ENCODE measurements around the gene COL11A2.

COL11A2 gene

DNA sequence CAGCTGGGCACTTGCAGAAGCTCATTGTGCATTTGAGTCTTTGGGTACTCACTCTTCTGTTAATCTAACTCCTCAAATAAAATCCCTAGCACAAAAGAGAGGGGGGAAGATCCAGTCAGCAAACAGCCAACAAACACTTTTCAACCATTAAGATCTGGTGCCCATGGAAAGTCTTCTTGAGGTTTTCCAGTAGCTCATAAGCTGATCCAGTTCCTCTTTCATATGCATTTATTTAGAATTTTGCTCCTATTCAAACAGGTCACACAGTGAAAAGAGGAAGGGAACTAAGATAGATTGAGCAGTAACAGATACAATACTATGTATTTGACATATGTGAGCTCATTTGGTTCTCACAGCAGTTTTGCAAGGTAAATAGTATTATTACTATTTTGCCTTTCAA is 77.9 kb downstream of the COL11A2 start:
- DNase-seq, result no peak

DNA sequence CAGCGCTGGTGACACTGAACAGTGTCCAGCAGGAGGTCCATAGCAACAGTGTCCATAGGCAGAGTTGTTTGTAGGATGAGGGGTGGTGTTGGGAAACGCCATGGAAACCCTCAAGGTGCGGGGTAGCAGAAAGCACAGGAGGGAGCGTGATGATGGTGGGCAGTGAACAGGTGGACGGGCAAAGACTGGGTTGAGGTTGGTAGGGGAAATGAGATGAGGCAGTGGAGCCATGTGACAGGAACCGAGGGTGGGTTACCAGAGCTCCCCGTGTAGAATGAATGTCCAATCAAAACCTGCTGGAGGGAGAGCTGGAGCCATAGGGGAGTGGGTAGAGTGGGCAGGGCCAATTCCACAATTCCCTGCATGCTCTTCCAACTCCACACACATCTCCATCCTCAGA is 78.5 kb downstream of the COL11A2 start:
- no peak for DNase-seq

All from cortex of kidney (tissue), 1 donor.